Neural cell (in vitro differentiated cells): ENCODE results near the gene ALKBH3. TPM values are rescaled to one million over a fixed set of nuclear protein-coding genes. Genes with fewer than 3 reads are reported as not detected.

ENCODE experiments used
- H2AFZ ChIP-seq: fragments of 200-600, 300-800 bp; sonication (generic), shearing (Covaris generic); 2 replicates; pipeline ENCODE4 v1.6.0; 2014; ENCODE audit warnings: low read depth, mild to moderate bottlenecking, antibody characterized with exemption, low read length, moderate library complexity
- H3F3A ChIP-seq: fragments of 200-600 bp; shearing (Covaris generic); 2 replicates; pipeline ENCODE4 v1.6.1; 2016; ENCODE audit warnings: mild to moderate bottlenecking, moderate library complexity, mixed read lengths, antibody characterized with exemption, low read length; ENCODE audit not compliant: insufficient read depth, poor library complexity, severe bottlenecking
- H3K27ac ChIP-seq: fragments of 200-600, 300-800 bp; sonication (generic), shearing (Covaris generic); 2 replicates; pipeline ENCODE4 v1.5.1; 2014; ENCODE audit warnings: mild to moderate bottlenecking, low read length, moderate library complexity
- H3K27me3 ChIP-seq: fragments of 300-800, 200-600 bp; sonication (generic), shearing (Covaris generic); 2 replicates; pipeline ENCODE4 v1.6.0; 2014; ENCODE audit warnings: mild to moderate bottlenecking, low read depth, low read length, moderate library complexity; ENCODE audit not compliant: insufficient read depth
- H3K36me3 ChIP-seq: fragments of 300-800, 200-600 bp; sonication (generic), shearing (Covaris generic); 2 replicates; pipeline ENCODE4 v1.5.1; 2014; ENCODE audit warnings: mild to moderate bottlenecking, antibody characterized with exemption, low read length, moderate library complexity; ENCODE audit not compliant: insufficient read depth
- H3K4me2 ChIP-seq: fragments of 300-800, 200-600 bp; sonication (generic), shearing (Covaris generic); 2 replicates; pipeline ENCODE4 v1.6.0; 2014; ENCODE audit warnings: mild to moderate bottlenecking, low read length
- H3K4me3 ChIP-seq: fragments of 300-800, 200-600 bp; sonication (generic), shearing (Covaris generic); 2 replicates; pipeline ENCODE4 v1.5.1; 2014; ENCODE audit warnings: mild to moderate bottlenecking, low read length, moderate library complexity
- H3K79me2 ChIP-seq: fragments of 200-600 bp; shearing (Covaris generic); replicated peaks from 2 replicates; pipeline ENCODE4 v1.6.0; 2014; ENCODE audit warnings: mild to moderate bottlenecking, low read length, moderate library complexity; ENCODE audit not compliant: insufficient read depth
- H3K9ac ChIP-seq: fragments of 300-800, 200-600 bp; sonication (generic), shearing (Covaris generic); 2 replicates; pipeline ENCODE4 v1.6.1; 2016; ENCODE audit warnings: mild to moderate bottlenecking, low read length, mixed read lengths
- H3K9me2 ChIP-seq: fragments of 200-600 bp; shearing (Covaris generic); 2 replicates; pipeline ENCODE4 v1.6.1; 2016; ENCODE audit warnings: mild to moderate bottlenecking, low read length, mixed read lengths; ENCODE audit not compliant: insufficient read depth
- H3K9me3 ChIP-seq: fragments of 200-600, 300-800 bp; sonication (generic), shearing (Covaris generic); 2 replicates; pipeline ENCODE4 v1.6.1; 2016; ENCODE audit warnings: mild to moderate bottlenecking, mixed run types, low read length, moderate library complexity, mixed read lengths
- H4K20me1 ChIP-seq: fragments of 200-600 bp; shearing (Covaris generic); 2 replicates; pipeline ENCODE4 v1.6.1; 2016; ENCODE audit warnings: mild to moderate bottlenecking, mixed run types; ENCODE audit not compliant: insufficient read depth
- EP300 ChIP-seq: fragments of 450-650 bp; conservative IDR thresholded peaks from 2 replicates; pipeline ENCODE4 v1.6.1; 2014; ENCODE audit warnings: antibody characterized with exemption, mild to moderate bottlenecking, moderate library complexity; ENCODE audit not compliant: poor library complexity, severe bottlenecking
- EZH2 ChIP-seq: fragments of 200-600, 300-800 bp; shearing (Covaris generic), sonication (generic); IDR thresholded peaks from 2 replicates; pipeline ENCODE4 v1.6.1; 2014; ENCODE audit warnings: antibody characterized with exemption, low read length, borderline replicate concordance, mild to moderate bottlenecking; ENCODE audit not compliant: insufficient read depth, poor library complexity, severe bottlenecking
- MXI1 ChIP-seq: fragments of 450-650 bp; conservative IDR thresholded peaks from 2 replicates; pipeline ENCODE4 v1.6.1; 2014; ENCODE audit warnings: antibody characterized with exemption, mild to moderate bottlenecking; ENCODE audit not compliant: poor library complexity, severe bottlenecking
- POLR2AphosphoS5 ChIP-seq: IDR thresholded peaks from 2 replicates; pipeline ENCODE4 v1.6.1; 2012
- RAD21 ChIP-seq: fragments of 450-650 bp; conservative IDR thresholded peaks from 2 replicates; pipeline ENCODE4 v1.6.1; 2014; ENCODE audit warnings: antibody characterized with exemption, mild to moderate bottlenecking, moderate library complexity
- SMC3 ChIP-seq: fragments of 450-650 bp; conservative IDR thresholded peaks from 2 replicates; pipeline ENCODE4 v1.6.1; 2014; ENCODE audit warnings: antibody characterized with exemption, mild to moderate bottlenecking, moderate library complexity; ENCODE audit not compliant: poor library complexity
- TAF1 ChIP-seq: IDR thresholded peaks from 2 replicates; pipeline ENCODE4 v1.6.1; 2012; ENCODE audit warnings: low read depth
- polyA plus RNA-seq: library from polyadenylated mRNA; depleted of rRNA; stranded (reverse); fragments of >200 nt; gene quantifications from 2 replicates; pipeline ENCODE4 v1.2.3, GENCODE V29; 2014
- TF ChIP-seq, protein P1 (sequence below): fragments of 450-650 bp; IDR thresholded peaks from 2 replicates; pipeline ENCODE4 v1.5.1; 2014; ENCODE audit warnings: antibody characterized with exemption, mild to moderate bottlenecking, moderate library complexity; ENCODE audit not compliant: poor library complexity, severe bottlenecking
- TF ChIP-seq, protein P2 (sequence below): IDR thresholded peaks from 2 replicates; pipeline ENCODE4 v1.6.1; 2012; ENCODE audit warnings: borderline replicate concordance

Gene ALKBH3
- polyA plus RNA-seq, 1 donor from 2014 or later = 27.0 TPM

DNA sequence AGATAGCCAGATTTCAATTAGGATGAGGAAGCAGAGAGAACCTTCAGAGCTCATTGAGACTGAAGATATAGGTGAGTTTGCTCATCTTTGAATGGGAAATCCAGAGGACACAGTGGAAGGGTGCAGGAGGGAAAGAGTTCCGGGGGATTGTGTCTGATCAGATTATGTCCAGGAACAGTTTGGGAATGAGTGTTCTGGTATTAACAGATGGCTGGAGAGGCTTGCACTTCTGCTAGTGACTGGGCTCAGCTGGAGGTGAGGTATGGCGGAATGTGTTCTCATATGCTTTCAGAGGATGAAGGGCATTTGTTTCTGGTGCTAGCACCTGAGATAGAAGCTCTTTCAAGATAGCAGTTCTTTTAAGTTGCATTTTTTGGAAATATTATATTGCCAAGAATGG lies 27.6 kb downstream of the ALKBH3 start:
- H3K9me3 ChIP-seq = no peaks in the 10 kb centered on the region
- H3K9me2 ChIP-seq = no peaks in the 10 kb centered on the region
- no peak overlapping the region for H3K4me2 ChIP-seq
- H3F3A ChIP-seq = no peaks in the 10 kb centered on the region
- H3K4me3 ChIP-seq = no peak overlapping the region
- H3K79me2 ChIP-seq = no peaks in the 10 kb centered on the region
- H3K27ac ChIP-seq = no peak overlapping the region
- H4K20me1 ChIP-seq = no peaks in the 10 kb centered on the region
- no peaks in the 10 kb centered on the region for H3K27me3 ChIP-seq
- no peaks in the 10 kb centered on the region for H3K36me3 ChIP-seq
- no peak overlapping the region for H3K9ac ChIP-seq
- no peak for TF ChIP-seq TAF1
- no peak for TF ChIP-seq RAD21
- no peak for TF ChIP-seq EZH2
- no peak for TF ChIP-seq EP300
- TF ChIP-seq, protein P1, sequence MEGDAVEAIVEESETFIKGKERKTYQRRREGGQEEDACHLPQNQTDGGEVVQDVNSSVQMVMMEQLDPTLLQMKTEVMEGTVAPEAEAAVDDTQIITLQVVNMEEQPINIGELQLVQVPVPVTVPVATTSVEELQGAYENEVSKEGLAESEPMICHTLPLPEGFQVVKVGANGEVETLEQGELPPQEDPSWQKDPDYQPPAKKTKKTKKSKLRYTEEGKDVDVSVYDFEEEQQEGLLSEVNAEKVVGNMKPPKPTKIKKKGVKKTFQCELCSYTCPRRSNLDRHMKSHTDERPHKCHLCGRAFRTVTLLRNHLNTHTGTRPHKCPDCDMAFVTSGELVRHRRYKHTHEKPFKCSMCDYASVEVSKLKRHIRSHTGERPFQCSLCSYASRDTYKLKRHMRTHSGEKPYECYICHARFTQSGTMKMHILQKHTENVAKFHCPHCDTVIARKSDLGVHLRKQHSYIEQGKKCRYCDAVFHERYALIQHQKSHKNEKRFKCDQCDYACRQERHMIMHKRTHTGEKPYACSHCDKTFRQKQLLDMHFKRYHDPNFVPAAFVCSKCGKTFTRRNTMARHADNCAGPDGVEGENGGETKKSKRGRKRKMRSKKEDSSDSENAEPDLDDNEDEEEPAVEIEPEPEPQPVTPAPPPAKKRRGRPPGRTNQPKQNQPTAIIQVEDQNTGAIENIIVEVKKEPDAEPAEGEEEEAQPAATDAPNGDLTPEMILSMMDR = no peak
- no peak for TF ChIP-seq MXI1
- no peak for TF ChIP-seq SMC3
- TF ChIP-seq POLR2AphosphoS5 = no peak
- TF ChIP-seq, protein P2, sequence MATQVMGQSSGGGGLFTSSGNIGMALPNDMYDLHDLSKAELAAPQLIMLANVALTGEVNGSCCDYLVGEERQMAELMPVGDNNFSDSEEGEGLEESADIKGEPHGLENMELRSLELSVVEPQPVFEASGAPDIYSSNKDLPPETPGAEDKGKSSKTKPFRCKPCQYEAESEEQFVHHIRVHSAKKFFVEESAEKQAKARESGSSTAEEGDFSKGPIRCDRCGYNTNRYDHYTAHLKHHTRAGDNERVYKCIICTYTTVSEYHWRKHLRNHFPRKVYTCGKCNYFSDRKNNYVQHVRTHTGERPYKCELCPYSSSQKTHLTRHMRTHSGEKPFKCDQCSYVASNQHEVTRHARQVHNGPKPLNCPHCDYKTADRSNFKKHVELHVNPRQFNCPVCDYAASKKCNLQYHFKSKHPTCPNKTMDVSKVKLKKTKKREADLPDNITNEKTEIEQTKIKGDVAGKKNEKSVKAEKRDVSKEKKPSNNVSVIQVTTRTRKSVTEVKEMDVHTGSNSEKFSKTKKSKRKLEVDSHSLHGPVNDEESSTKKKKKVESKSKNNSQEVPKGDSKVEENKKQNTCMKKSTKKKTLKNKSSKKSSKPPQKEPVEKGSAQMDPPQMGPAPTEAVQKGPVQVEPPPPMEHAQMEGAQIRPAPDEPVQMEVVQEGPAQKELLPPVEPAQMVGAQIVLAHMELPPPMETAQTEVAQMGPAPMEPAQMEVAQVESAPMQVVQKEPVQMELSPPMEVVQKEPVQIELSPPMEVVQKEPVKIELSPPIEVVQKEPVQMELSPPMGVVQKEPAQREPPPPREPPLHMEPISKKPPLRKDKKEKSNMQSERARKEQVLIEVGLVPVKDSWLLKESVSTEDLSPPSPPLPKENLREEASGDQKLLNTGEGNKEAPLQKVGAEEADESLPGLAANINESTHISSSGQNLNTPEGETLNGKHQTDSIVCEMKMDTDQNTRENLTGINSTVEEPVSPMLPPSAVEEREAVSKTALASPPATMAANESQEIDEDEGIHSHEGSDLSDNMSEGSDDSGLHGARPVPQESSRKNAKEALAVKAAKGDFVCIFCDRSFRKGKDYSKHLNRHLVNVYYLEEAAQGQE = no peak
- no peak overlapping the region for H2AFZ ChIP-seq

DNA sequence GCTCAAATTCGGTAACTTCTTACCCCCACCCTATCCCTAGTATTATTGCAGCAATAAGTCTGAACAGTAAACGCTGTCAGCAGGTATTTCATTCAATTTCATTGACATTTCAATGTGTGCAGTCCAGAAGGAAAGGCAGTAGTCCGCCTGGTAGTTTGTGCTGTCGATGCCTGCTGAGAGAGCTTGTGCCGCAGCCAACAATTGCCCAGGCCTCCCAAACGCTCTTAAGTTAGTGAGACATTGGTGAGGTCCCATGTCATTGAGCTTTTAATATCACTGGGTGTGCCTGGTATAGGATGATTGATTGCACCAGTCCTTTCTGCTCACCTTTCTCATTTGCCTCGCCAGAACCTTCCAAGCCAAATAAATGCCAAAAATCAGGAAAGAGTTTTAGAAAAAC lies 28.1 kb downstream of the ALKBH3 start:
- Histone ChIP-seq H3K4me2 (no peak overlapping the region), H3K79me2 (no peaks in the 10 kb centered on the region), H3K4me3 (no peak overlapping the region), H3K27me3 (no peaks in the 10 kb centered on the region), H3K36me3 (no peaks in the 10 kb centered on the region), H4K20me1 (no peaks in the 10 kb centered on the region), H3K9me3 (no peaks in the 10 kb centered on the region), H2AFZ (no peak overlapping the region), H3K9ac (no peak overlapping the region), H3F3A (no peaks in the 10 kb centered on the region), H3K9me2 (no peaks in the 10 kb centered on the region), H3K27ac (no peak overlapping the region)
- TF ChIP-seq MXI1 (no peak), POLR2AphosphoS5 (no peak), SMC3 (no peak), TAF1 (no peak), RAD21 (no peak), EP300 (no peak), EZH2 (no peak)
- TF ChIP-seq, protein P2 = no peak
- TF ChIP-seq, protein P1 = no peak
